Cortex of kidney (tissue), 1 donor: ENCODE data around the gene LRRC37B.
"Not testable (repeated sequence)": the region's sequence is repeated elsewhere in the genome, so short reads cannot be mapped to it uniquely, and the experiment has no call there.

ENCODE experiments used
- DNase-seq: peaks from one replicate; lab custom pipeline; 2025; lab: John Stamatoyannopoulos, UW

LRRC37B gene

DNA sequence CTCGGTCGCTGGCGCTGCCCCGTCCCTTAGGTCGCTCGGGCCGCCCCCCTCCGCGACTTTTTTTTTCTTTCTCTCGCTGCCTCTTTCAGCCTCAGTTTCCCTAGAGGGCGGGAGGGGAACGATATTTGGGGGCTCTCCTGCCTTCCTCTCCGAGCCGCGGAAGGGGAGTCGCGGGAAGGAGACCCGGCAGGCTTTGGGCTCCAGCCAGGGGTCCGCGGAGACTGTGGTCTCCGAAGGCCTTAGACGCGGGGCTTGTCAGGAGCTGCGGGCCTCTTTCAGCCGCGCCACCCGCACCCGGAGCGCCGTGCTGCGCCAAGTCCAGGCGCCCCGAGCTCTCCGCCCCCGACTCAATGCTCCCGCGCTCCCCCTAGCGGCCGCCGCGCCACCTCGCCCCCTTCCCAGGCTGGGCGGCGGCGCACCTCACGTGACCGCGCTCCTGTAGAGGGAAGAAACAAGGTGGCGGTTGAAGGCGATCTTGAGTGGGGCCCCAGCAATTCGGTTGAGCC, at the start of gene LRRC37B:
LRRC37B (plus strand) TSS at position 427 of the 506 bp plus-strand sequence. CDS start 14,010 bp downstream, outside the sequence.
- no peak for DNase-seq

- not testable (repeated sequence) for DNase-seq
Measured at GRCh38 chr17:31964131-31964530, 43.1 kb upstream of the LRRC37B start.

DNA sequence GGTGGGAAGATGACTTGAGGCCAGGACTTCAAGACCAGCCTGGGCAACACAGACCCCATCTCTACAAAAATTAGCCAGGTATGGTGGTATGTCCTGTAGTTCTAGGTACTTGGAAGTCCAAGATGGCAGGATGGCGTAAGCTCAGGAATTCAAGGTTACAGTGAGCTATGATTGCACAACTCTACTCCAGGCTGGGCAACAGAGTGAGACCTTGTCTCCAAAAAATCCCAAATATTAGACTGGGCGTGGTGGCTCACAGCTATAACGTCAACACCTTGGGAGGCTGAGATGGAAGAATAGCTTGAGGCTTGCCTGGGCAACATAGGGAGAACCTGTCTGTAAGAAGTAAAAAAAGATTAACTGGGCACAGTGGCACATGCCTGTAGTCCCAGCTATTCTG, 39.5 kb upstream of the LRRC37B start:
- DNase-seq, result no peak

GRCh38 chr17:31970416-31970815, 36.8 kb upstream of the LRRC37B start:
- DNase-seq, result not testable (repeated sequence)

GRCh38 chr17:31974269-31975071, 32.7 kb upstream of the LRRC37B start:
- not testable (repeated sequence) for DNase-seq

GRCh38 chr17:31975391-31975790, 31.8 kb upstream of the LRRC37B start:
- DNase-seq, result not testable (repeated sequence)

- not testable (repeated sequence) for DNase-seq
Measured at GRCh38 chr17:31991821-31992220, 15.4 kb upstream of the LRRC37B start.

GRCh38 chr17:31997005-31997404, 10.2 kb upstream of the LRRC37B start:
- DNase-seq, result no peak

GRCh38 chr17:32007463-32008298, 498 bp downstream of the LRRC37B start:
- DNase-seq, result no peak

- no peak for DNase-seq
Measured at GRCh38 chr17:32009262-32009542, 2.0 kb downstream of the LRRC37B start.

- no peak for DNase-seq
Measured at GRCh38 chr17:32010114-32010513, 2.9 kb downstream of the LRRC37B start.

DNA sequence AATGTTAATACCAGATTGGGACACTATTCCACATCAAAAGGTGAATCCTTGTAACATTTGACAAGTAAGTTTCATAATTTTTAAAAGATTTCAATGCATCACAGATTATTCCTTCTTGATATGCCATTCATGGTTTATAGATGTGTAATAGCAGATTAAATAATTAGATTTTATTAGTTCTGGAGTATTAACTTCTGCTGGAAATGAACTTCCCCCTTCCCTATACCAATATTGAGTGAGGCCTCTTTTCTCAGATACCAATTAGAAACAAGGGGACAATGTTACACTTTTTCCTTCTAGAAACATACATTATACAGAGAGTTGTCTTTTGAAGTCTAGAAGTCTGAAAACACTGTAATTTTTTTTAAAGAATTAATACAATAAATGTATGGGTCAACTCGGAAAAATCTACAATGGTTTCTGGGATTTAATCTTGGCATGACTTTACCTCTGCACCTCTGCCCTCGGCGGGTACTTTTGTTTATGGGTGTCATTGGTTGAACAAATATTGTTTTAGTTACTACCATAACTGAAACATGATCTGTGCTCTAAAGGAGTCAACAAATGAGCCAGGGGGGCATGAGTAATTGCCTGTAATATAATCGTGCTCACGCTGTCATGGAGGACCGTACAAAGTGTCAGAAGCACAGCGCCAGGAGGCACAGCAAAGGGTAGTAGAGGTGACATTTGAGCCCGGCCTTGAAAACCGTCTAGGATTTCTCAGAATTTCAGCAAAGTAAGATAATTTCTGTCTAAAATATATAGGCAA, 8.2 kb downstream of the LRRC37B start:
- no peak for DNase-seq

GRCh38 chr17:32016231-32016630, 9.0 kb downstream of the LRRC37B start:
- DNase-seq, result no peak

GRCh38 chr17:32019228-32019627, 12.0 kb downstream of the LRRC37B start:
- no peak for DNase-seq

GRCh38 chr17:32020943-32021614, 13.9 kb downstream of the LRRC37B start:
- DNase-seq, result no peak

DNA sequence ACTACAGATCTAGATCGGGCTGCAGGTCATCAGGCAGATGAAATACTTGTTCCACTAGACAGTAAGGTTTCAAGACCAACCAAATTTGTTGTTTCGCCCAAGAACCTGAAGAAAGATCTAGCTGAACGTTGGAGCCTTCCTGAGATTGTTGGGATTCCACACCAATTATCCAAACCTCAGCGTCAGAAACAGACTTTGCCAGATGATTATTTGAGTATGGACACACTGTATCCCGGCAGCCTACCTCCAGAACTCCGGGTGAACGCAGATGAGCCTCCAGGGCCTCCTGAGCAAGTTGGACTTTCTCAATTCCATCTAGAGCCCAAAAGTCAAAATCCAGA, 14.4 kb downstream of the LRRC37B start:
- DNase-seq, result no peak

DNA sequence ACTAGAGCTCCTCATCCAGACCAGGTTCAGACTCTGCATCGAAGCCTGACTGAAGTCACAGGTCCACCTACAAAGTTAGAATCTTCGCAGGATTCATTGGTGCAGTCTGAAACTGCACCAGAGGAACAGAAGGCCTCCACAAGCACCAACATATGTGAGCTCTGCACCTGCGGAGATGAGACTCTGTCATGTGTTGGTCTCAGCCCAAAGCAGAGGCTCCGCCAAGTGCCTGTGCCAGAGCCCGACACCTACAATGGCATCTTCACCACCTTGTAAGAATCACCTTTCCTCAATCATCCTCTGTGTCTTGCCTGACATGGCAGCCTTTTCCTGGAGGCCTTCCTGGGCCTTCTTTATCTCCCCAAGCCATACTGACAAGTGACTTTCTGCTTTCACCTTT, 15.4 kb downstream of the LRRC37B start:
- not testable (repeated sequence) for DNase-seq

- DNase-seq, result not testable (repeated sequence)
Measured at GRCh38 chr17:32027271-32027670, 20.1 kb downstream of the LRRC37B start.

DNA sequence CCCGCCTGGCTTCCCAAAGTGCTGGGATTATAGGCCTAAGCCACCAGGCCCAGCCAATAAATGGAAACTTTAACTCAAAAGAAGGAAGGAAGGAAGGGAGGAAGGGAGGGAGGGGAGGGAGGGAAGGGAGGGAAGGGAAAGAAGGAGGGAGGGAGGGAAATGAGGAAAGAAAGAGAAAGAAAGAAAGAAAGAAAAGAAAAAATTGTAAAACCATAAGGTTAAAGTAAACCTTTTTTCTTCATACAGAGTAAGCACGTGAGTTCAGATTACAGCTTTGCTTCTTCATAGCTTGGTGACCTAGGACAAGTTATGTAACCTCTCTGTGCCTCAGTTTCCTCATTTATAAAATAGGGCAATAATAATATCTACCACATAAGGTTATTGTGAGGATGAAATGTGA, 26.0 kb downstream of the LRRC37B start:
- DNase-seq, result no peak

DNA sequence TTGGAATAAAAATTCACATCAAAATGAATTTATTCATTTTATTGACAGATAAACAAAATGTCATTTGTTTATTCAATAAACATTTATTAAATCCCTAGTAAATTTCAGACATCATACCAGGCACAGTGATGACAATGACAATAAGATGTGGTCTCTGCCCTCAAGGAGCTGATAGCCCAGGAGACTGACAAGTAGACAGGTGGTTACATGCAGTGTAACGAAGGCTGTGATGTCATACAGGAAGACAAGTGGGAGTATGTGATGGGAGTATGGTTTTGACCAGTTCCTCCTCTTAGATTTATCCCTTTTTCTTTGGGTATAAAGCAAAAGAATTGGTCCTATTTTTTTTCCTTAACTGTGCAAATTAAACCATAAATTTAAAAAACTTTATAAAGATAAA, 26.6 kb downstream of the LRRC37B start:
- not testable (repeated sequence) for DNase-seq

DNA sequence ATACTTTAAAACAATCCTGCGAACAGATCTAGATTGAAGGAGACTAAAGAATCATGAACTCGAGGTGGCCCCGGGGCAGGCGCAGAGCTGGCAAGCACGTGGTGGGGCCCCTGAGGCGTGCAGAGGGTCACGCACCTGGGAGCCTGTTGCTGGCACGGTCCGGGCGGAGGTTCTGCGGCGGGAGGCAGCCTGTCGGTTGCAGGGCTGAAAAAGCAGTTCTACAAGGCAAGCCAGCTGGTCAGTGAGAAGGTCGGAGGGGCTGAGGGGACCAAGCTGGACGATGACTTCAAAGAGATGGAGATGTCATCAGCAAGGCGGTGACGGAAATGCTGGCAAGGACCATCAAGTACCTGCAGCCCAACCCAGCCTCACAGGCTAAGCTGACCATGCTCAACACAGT, 33.1 kb downstream of the LRRC37B start:
- DNase-seq, result not testable (repeated sequence)
